ENCODE data around the gene CATSPERZ. TPM values are rescaled to one million over a fixed set of nuclear protein-coding genes. Genes with fewer than 3 reads are reported as not detected.

The CATSPERZ gene
- total and polyA plus RNA-seq, 2 of the 13 experiments (the other 11 are each of a cell fraction or from before 2014, with no cell fraction given), result 0.22 to 0.48 TPM

DNA sequence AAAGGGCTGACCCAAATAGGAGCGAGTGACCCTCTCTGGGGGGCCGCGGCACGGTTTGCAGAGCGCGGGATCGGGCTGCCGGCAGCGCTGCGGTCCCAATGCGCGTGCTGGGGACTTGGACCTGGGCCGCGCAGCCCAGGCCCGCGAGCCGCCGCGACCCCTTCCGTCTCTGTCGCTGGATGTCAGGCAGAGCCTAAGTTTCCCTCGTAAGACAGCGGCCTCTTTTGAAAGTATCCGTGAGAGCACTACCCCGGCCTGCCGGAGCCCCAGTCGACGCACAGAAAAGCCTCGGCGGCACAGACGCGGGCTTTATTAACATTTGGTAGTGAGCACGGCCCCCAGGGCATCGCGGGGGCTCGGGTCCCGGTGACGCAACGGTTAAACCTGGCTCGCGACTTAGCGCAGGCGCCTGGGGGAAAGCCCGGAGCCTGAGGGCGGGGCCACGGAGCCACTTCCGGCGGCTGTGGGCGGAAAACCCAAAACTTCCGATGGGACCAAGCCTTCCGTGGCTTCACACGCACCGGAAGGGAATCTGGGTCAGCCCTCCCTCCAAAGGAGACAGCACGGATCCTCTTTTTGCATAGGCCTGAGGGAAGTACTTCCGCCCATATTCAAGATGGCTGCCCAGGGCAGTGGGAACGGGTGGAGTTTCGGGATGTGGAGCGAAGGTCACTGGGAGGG lies 30.5 kb upstream of the CATSPERZ start (continued):
- TF ChIP-seq, protein P1, sequence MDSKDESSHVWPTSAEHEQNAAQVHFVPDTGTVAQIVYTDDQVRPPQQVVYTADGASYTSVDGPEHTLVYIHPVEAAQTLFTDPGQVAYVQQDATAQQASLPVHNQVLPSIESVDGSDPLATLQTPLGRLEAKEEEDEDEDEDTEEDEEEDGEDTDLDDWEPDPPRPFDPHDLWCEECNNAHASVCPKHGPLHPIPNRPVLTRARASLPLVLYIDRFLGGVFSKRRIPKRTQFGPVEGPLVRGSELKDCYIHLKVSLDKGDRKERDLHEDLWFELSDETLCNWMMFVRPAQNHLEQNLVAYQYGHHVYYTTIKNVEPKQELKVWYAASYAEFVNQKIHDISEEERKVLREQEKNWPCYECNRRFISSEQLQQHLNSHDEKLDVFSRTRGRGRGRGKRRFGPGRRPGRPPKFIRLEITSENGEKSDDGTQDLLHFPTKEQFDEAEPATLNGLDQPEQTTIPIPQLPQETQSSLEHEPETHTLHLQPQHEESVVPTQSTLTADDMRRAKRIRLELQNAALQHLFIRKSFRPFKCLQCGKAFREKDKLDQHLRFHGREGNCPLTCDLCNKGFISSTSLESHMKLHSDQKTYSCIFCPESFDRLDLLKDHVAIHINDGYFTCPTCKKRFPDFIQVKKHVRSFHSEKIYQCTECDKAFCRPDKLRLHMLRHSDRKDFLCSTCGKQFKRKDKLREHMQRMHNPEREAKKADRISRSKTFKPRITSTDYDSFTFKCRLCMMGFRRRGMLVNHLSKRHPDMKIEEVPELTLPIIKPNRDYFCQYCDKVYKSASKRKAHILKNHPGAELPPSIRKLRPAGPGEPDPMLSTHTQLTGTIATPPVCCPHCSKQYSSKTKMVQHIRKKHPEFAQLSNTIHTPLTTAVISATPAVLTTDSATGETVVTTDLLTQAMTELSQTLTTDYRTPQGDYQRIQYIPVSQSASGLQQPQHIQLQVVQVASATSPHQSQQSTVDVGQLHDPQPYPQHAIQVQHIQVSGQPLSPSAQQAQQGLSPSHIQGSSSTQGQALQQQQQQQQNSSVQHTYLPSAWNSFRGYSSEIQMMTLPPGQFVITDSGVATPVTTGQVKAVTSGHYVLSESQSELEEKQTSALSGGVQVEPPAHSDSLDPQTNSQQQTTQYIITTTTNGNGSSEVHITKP (CRISPR knock-in tag; IDR thresholded peaks at IDR 0.05; ENCODE audit: low read depth), result 0 out of 2 replicates have a peak, but pooled peaks have one; percentile 46
- TF ChIP-seq ZNF441 (CRISPR knock-in tag; IDR thresholded peaks at IDR 0.05; ENCODE audit: borderline replicate concordance), result no peak
- TF ChIP-seq ZNF446 (CRISPR knock-in tag; IDR thresholded peaks at IDR 0.05), result no peak
- no peak for TF ChIP-seq ZNF776 (CRISPR knock-in tag; IDR thresholded peaks at IDR 0.05)
- TF ChIP-seq, protein P2, sequence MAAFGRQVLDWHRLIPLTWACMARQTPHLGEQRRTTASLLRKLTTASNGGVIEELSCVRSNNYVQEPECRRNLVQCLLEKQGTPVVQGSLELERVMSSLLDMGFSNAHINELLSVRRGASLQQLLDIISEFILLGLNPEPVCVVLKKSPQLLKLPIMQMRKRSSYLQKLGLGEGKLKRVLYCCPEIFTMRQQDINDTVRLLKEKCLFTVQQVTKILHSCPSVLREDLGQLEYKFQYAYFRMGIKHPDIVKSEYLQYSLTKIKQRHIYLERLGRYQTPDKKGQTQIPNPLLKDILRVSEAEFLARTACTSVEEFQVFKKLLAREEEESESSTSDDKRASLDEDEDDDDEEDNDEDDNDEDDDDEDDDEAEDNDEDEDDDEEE (CRISPR knock-in tag; IDR thresholded peaks at IDR 0.05), result no peak
- TF ChIP-seq ZNF660 (CRISPR knock-in tag; IDR thresholded peaks at IDR 0.05; ENCODE audit: borderline replicate concordance, low read depth), result no peak
- peak; percentile 93 for TF ChIP-seq AGO1 (IDR thresholded peaks at IDR 0.05; ENCODE audit: low read depth, low read length, poor library complexity, severe bottlenecking)
- TF ChIP-seq, protein P3, sequence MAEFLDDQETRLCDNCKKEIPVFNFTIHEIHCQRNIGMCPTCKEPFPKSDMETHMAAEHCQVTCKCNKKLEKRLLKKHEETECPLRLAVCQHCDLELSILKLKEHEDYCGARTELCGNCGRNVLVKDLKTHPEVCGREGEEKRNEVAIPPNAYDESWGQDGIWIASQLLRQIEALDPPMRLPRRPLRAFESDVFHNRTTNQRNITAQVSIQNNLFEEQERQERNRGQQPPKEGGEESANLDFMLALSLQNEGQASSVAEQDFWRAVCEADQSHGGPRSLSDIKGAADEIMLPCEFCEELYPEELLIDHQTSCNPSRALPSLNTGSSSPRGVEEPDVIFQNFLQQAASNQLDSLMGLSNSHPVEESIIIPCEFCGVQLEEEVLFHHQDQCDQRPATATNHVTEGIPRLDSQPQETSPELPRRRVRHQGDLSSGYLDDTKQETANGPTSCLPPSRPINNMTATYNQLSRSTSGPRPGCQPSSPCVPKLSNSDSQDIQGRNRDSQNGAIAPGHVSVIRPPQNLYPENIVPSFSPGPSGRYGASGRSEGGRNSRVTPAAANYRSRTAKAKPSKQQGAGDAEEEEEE (CRISPR knock-in tag; IDR thresholded peaks at IDR 0.05; ENCODE audit: borderline replicate concordance), result no peak; the same call in 1 of the 2 replicates
- TF ChIP-seq RFX1 (IDR thresholded peaks at IDR 0.05), result no peak
- TF ChIP-seq SNAPC2 (CRISPR knock-in tag; IDR thresholded peaks at IDR 0.05), result peak; percentile 66; the same call in 1 of the 2 replicates
- TF ChIP-seq, protein P4, sequence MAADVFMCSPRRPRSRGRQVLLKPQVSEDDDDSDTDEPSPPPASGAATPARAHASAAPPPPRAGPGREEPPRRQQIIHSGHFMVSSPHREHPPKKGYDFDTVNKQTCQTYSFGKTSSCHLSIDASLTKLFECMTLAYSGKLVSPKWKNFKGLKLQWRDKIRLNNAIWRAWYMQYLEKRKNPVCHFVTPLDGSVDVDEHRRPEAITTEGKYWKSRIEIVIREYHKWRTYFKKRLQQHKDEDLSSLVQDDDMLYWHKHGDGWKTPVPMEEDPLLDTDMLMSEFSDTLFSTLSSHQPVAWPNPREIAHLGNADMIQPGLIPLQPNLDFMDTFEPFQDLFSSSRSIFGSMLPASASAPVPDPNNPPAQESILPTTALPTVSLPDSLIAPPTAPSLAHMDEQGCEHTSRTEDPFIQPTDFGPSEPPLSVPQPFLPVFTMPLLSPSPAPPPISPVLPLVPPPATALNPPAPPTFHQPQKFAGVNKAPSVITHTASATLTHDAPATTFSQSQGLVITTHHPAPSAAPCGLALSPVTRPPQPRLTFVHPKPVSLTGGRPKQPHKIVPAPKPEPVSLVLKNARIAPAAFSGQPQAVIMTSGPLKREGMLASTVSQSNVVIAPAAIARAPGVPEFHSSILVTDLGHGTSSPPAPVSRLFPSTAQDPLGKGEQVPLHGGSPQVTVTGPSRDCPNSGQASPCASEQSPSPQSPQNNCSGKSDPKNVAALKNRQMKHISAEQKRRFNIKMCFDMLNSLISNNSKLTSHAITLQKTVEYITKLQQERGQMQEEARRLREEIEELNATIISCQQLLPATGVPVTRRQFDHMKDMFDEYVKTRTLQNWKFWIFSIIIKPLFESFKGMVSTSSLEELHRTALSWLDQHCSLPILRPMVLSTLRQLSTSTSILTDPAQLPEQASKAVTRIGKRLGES (CRISPR knock-in tag; IDR thresholded peaks at IDR 0.05; ENCODE audit: borderline replicate concordance), result no peak
- TF ChIP-seq ZNF629 (CRISPR knock-in tag; conservative IDR thresholded peaks at IDR 0.05), result no peak; the same call in 1 of the 2 replicates
- TF ChIP-seq, protein P5, sequence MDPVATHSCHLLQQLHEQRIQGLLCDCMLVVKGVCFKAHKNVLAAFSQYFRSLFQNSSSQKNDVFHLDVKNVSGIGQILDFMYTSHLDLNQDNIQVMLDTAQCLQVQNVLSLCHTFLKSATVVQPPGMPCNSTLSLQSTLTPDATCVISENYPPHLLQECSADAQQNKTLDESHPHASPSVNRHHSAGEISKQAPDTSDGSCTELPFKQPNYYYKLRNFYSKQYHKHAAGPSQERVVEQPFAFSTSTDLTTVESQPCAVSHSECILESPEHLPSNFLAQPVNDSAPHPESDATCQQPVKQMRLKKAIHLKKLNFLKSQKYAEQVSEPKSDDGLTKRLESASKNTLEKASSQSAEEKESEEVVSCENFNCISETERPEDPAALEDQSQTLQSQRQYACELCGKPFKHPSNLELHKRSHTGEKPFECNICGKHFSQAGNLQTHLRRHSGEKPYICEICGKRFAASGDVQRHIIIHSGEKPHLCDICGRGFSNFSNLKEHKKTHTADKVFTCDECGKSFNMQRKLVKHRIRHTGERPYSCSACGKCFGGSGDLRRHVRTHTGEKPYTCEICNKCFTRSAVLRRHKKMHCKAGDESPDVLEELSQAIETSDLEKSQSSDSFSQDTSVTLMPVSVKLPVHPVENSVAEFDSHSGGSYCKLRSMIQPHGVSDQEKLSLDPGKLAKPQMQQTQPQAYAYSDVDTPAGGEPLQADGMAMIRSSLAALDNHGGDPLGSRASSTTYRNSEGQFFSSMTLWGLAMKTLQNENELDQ (CRISPR knock-in tag; IDR thresholded peaks at IDR 0.05; ENCODE audit: borderline replicate concordance), result no peak
- no peak for TF ChIP-seq ZBTB20 (CRISPR knock-in tag; IDR thresholded peaks at IDR 0.05; ENCODE audit: borderline replicate concordance, low read depth)
- no peak for TF ChIP-seq ARID2 (CRISPR knock-in tag; IDR thresholded peaks at IDR 0.05; ENCODE audit: borderline replicate concordance)
- TF ChIP-seq ZNF569 (CRISPR knock-in tag; IDR thresholded peaks at IDR 0.05; ENCODE audit: borderline replicate concordance), result no peak; the same call in 1 of the 2 replicates

All from HepG2 (cell line).